Cerebellar cortex (tissue), 1 donor: ENCODE measurements around the gene PRKAG3.

Experiments used
- DNase-seq: peaks from one replicate; pipeline ENCODE4 v3.0.0-alpha.2; 2015; ENCODE audit warnings: low spot score

The PRKAG3 gene

DNA sequence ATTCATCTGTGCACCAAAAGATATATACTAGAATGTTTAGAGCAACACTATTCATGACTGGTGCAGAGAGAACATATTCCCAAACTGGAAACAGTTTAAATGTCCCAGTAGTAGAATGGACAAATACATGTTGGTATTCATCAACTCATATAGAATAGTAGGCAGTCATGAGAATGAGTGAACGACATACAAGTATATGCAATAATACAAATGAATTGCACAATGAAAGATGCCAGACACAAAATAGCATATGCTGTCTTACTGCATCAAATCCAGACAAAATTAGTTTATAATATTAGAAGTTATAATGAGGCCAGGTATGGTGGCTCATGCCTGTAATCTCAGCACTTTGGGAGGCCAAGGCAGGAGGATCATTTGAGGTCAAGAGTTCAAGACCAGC, 8.3 kb upstream of the PRKAG3 start:
- no peak for DNase-seq

DNA sequence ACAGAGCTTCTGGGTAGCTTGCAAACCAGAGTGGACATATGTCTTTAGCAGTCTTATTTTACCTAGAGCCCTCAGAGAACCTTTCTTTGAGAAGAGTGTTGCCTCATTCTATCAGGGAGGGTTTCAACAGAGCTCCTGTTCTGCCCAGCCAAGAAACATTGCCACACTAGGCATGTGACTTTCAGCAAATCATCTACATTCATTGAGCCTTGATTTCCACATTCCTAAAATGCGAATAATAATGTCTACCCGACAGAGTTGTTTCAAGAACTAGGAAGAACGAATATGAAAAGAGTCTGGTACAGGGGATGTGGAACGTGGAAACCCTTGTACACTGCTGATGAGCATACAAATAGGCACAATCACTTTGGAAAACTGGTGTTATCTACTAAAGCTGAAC, 7.8 kb upstream of the PRKAG3 start:
- DNase-seq = no peak

DNA sequence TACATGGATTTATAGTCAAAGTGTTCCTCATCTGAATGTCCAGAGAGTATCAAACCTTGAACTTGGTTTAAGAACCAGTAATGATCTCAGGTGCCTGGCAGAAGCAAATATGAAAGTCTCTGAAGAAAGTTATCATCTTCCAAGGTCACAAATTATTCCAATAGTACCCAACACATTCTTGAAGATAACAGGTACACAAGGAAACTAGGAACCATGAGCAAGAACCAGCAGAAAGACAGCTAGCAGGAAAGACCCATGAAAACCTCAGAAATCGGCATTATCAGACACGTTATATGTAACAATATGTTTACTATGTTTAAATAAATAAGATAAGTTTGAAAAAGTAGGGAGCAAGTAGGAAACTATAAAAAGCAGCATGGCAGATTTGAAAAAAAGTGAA, 5.9 kb upstream of the PRKAG3 start:
- DNase-seq = no peak

DNA sequence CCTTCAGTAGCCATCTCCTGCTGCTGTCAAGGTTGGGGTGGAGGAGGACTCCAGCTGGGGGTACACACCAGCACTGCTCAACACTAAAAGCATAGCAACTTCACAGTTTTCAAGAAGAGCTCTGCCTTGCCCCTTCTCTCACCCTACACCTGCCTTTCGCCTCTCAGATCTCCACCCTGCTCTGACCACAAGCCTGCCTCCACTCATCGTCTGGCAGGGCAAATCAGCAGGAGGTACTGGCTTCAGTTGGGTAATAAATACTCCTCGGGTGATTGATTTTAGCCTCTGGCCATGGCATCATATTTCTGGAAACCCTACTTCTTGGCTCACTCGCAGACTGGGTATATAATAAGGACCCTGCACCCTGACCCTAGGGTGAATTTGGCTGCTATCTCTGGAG, 3.1 kb upstream of the PRKAG3 start:
- DNase-seq = no peak

GRCh38 chr2:218833023-218833609, 1.5 kb upstream of the PRKAG3 start:
- DNase-seq = no peak

DNA sequence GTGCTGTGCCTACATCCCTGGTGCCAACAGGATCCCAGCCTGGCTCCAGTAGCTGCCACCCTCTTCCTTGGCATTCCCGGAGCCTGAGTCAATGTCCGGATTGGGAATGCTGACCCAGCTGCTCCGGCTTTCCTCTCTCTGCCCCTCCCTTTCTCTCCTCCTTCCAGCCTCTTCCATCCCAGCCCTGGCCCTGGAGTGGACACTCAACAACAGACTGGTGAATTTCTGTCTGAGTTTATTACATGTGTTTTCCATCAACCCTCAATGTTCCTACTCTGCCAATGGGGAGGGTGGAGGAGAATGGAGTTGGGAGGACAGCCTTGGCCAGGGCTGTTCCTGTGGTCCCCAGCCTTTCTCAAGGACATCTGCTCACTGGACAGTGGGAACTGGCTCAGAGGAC, 917 bp upstream of the PRKAG3 start:
- DNase-seq = no peak

DNA sequence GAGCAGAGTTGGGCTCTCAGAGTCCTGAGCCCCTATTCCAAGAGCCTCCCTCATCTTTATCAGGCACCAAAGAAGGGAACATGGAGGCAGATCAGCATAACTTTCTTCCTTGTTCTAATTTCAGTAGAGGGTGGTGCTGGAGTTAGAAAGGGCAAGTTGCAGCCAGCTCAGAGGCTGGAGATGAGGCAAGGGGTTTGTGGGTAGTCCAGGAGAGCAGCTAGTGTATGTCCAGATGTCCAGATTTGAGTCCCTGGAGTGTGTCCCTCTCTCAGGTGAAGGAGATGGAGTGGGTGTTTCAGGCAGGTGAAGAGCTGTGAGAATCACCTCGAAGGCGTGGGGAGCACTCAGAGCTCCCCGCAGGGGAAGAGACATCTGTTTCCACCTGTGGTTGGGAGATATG, 478 bp upstream of the PRKAG3 start:
- DNase-seq = no peak

DNA sequence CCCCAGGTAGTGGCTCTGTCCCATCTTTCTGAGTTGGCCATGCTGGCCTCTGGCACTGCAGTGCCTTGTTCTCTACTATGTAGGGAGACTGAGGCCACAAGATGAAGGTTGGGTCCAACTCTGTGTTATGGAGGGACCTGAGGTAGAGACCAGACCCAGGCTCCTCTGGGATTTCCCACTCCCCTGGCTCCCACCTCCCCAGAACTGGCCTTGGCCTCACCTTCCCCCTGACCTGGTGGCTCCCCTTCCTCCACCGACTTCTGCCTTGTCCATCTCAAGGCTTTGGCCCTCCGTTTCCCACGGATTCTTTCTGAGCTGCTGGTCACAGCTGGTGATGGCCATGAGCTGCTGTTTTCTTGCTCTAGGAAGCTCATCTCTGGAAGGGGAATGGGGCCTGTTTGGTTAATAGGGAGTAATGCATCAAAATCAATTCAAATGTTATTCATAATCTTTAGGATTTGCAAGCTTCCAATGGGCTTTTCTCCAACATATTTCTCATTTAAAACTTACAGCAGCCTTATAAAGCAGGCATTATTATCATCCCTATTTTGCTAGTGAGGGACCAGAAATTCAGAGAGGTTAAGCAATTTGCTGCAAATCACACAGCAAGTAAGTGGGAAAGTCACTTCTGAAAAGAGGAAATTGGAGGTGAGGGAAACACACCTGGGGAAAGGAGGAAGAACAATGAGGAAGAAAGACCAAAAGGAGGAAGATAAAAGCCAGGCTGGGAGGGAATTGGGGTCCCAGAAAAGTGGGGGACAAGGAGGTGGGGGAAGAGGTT, 887 bp downstream of the PRKAG3 start:
- no peak for DNase-seq

- no peak for DNase-seq
These were observed 1.6 kb downstream of the PRKAG3 start for GRCh38 chr2:218829868-218830451.

DNA sequence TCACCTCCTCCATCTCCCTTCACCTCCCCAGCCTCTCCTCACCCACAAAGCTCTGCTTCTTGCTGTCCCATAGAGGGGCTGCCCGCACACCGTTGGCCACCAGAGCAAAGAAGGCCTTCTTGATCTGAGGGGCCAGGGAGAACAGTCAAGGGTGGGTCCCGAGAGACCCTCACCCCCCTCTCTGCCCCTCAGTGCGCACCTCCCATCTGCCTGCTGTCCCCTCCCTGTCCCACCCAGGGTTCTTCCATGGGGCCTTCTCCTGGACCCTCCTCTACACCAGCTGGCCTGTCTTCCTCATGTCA, 3.2 kb downstream of the PRKAG3 start:
- DNase-seq = no peak

GRCh38 chr2:218827701-218828476, 3.7 kb downstream of the PRKAG3 start:
- DNase-seq = no peak

DNA sequence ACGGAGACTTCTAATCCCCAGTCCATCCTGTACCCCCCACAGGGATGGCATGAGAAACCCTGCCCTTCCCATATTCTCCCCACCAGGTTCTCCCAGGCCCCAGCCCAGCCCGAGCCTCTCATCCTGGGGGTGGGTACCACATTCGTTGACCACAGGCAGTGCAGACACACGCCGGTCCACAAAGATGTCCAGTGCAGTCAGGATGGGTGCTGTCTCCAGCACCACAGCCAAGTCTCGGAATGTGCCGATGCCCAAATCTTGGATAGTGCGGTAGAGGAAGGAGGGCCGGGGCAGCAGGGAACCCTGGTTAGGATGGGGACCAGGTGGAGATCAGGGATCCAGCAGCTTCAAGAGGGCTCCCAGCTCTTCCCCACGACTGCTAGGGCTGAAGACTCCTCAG, 4.8 kb downstream of the PRKAG3 start:
- DNase-seq = no peak

DNA sequence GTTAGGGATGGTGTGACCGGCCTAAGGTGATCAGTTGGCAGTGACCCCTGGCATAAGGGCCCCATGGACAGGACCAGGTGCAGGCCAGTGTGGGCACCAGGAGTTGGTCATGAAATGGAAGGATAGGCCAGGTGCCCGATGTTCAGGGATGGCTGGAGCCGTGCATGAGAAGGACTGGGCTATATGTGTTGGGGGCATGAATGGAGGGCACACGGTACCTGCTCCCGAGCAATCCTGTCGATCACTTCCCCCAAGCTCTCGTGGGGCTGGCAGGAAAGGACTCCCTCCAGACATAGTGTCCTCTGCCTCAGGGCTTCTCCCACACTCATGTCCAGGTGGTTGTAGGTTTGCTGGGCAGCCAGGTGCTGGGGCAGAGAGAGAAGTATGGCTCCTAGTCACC, 7.6 kb downstream of the PRKAG3 start:
- DNase-seq = no peak

GRCh38 chr2:218823196-218823855, 8.3 kb downstream of the PRKAG3 start:
- DNase-seq = no peak

- no peak for DNase-seq
These were observed 9.0 kb downstream of the PRKAG3 start for GRCh38 chr2:218822622-218823021.

GRCh38 chr2:218821605-218822211, 9.9 kb downstream of the PRKAG3 start:
- DNase-seq = no peak

- DNase-seq = no peak
These were observed 10.7 kb downstream of the PRKAG3 start for GRCh38 chr2:218820746-218821369.

- DNase-seq = no peak
These were observed 12.5 kb downstream of the PRKAG3 start for GRCh38 chr2:218819093-218819492.

DNA sequence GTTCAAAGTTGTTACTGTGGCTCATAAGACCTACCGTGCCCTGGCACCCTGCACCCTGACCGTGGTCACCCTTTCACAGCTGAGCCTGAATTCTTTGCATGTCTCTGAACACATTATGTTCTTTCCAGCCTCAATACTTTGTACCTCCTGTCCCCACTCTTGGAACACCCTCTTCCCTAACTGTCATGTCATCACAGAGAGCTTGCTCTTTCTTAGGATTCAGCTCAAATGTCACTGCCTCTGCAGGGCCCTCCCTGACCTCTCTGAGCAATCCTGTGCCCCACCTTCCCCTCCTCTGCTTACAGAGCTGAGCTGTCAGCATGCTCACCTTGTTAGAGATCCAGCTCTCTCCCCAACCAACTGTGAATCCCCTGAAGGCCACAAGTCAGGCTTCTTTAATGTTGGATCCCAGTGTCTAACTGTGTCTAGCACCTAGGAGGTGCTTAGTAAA, 15.0 kb downstream of the PRKAG3 start:
- no peak for DNase-seq

GRCh38 chr2:218815649-218816048, 16.0 kb downstream of the PRKAG3 start:
- no peak for DNase-seq

DNA sequence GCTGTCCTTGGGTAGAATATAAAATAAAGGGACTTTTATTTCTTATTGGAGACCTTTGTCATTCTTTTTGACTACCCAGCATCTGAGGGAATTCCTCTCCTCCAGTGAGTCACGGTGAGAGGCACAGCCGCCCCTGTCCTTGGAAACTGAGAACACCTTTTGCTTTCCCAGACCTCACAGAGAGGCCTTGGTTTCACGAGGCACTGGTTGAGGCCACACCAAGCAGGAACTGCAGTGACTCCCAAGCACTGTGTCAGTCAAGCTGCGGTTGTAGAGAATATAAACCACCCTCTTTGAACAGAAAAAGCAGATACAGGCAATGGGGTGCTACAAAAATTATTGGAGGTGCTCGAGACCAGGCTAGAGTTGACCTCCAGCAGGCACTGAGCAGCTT, 16.4 kb downstream of the PRKAG3 start:
- DNase-seq = no peak
